GM11168 (cell line): ENCODE data around the gene TLR6.

ENCODE experiments used
- in situ Hi-C: fragments of 300-500 bp; cut with MboI; formaldehyde crosslinking; loops from one replicate; pipeline ENCODE4 v1.12.0; 2022; ENCODE audit warnings: low sequenced_read_pairs; ENCODE audit not compliant: unreplicated experiment

Gene TLR6

GRCh38 chr4:38868059-38868960, 11.7 kb upstream of the TLR6 start:
- in situ Hi-C loops: no loop called here

- in situ Hi-C loops: no loop called here
Observed at GRCh38 chr4:38867478-38868058, 11.0 kb upstream of the TLR6 start, which contains the start of gene FAM114A1. Gene FAM114A1, plus strand, starts transcription at chr4:38867806. Its CDS starts 10,273 bp downstream, at chr4:38878079.

DNA sequence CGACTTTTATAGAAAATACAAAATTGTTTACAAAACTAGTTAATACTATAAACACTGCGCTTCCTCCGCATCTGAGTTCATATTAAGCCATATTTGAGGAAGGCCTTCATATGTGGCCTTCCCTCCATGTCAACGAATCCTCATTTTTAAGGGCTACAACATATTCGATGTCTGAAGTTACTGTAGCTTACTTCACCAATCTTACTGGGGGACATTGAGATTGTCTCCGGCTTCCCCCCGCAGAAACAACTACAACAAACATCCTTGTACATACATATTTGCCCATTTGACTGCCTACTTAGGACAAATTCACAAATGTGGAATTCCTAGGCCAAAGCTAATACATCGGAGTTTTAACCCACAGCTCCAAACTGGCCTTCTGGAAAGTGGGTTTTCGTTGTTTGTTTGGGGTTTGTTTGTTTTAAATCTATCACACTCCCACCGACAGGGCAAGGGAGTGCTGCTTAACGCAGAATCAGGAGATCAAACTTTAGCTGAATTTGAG, 10.4 kb upstream of the TLR6 start:
- in situ Hi-C loops: no loop called here

GRCh38 chr4:38865445-38865844, 8.8 kb upstream of the TLR6 start:
- in situ Hi-C loops: no loop called here

DNA sequence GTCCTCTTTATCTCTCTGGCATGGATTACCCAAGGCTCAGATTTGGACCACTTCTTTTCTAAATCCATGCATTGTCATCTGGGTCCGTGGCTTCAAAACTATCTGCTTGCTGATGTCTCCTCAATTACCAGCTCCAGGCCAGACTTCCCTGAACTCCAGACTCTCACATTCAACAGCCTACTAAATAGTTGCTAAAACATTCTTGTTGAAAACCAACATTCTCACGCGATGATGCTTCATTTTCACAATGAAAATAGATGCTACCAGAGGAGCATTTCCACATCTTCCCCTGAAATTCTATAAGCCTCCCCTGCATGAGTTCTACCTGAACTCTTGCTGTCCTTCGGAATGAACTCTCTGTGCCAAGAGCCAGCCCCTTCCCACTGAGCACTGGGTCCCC, 5.2 kb upstream of the TLR6 start:
- in situ Hi-C loops: no loop called here

DNA sequence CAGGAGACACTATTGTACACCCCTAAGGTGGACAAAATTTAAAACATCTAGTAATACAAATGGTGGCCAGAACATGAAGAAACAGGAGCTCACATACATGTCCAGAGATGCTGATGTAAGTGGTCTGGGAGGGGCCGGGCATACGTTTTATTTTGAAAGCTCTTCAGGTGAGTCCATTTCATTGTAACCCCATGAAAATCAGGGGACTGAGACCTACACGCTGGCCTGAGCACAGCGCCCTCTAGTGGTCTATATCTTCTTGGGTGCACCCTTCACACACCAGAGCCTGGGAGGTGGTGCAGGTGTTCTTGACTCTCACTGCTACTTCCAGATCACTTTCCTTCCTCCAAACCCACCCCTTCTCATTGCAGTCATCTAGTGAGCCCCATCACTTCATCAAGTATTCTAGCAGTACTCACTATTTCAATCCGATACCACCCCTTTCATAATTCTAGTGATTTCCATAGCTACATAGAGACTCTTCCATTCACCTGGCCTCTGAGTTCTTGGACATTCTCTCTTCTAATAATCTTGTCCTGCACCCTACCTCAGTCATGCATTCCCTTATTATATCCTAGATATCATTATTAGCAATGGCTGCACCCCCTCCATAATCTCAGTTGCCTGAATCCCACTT, 4.3 kb upstream of the TLR6 start:
- in situ Hi-C loops: no loop called here

GRCh38 chr4:38859501-38859900, 2.9 kb upstream of the TLR6 start:
- in situ Hi-C loops: loop anchor here (5.0 to 10.0 kb wide), 2 partner anchors 55 to 102 kb away; partner anchors contain the start of gene TLR1

DNA sequence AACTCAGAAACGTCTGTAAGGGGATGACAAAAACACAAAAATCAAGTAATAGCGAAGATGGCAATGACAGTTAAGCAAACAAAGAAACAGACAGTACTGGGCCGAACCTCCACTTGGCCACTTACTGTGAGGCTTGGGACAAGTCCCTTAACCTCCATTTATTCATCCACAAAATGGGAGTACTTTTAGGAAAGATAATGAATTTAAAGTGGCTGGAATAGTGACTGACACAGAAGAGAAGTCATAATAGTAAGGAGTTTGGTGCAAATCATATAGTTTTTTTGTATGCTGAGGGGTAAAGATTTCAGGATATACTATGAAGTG, 1.4 kb upstream of the TLR6 start:
- in situ Hi-C loops: loop anchor here (5.0 to 10.0 kb wide), 2 partner anchors 53 to 101 kb away; partner anchors contain the start of gene TLR1

DNA sequence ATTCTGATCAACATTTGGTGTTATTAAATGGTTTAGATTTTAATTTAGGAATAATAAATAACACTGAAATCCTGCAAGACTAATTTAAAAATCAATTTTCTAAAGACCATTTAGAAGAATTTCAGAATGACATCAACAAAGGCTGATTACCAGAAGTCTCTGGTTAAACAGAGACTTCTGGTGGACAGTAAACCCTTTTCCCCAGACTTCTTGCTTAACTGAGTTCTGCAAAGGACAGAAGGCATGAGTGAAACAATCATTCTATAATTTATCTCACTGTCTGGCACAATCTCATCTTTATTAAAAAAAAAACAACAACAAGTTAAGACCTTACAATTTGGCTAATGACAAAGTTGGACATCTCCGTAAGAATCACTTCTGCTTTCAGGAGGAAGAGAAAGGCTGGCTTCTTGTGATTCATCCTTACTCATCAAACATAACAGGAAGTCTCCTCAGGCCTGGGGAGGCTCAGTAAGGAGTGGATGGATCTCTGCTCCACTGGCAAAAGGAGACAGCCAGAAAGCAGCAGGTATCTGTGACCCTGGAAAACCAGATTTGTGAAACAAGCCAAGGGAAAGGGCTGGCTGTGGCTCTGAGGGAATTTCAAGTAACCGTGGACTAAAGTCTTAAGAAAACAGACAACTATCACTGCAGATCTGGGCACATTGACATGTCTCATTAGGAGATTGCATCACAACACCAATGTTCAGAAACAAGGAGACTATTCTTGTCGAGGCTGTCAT, 908 bp upstream of the TLR6 start:
- in situ Hi-C loops: loop anchor here (5.0 to 10.0 kb wide), 2 partner anchors 53 to 100 kb away; partner anchors contain the start of gene TLR1

GRCh38 chr4:38856046-38856445, 571 bp downstream of the TLR6 start:
- in situ Hi-C loops: loop anchor here (5.0 to 10.0 kb wide), 2 partner anchors 51 to 99 kb away; partner anchors contain the start of gene TLR1

GRCh38 chr4:38855466-38855865, 1.2 kb downstream of the TLR6 start:
- in situ Hi-C loops: loop anchor here (5.0 to 10.0 kb wide), 2 partner anchors 51 to 98 kb away; partner anchors contain the start of gene TLR1

DNA sequence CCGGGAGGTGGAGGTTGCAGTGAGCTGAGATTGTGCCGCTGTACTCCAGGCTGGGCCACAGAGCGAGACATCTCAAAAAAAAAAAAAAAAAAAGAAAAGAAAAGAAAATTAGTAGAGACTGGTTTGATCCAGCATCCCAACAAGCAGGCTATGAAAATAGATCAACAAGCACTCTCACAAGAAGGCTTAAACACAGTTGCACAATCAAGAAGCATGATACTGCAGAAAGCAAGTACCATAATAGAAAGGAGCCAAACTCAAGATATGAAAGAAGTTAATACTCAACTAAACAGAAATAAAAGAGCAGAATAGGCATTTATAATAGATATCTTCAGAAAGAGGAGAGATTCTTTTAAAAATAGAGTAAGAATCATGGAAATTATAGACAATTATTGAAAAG, 10.6 kb downstream of the TLR6 start:
- in situ Hi-C loops: no loop called here

- in situ Hi-C loops: no loop called here
Observed at GRCh38 chr4:38842994-38843393, 13.6 kb downstream of the TLR6 start.

GRCh38 chr4:38837849-38838248, 18.8 kb downstream of the TLR6 start:
- in situ Hi-C loops: no loop called here

GRCh38 chr4:38837334-38837733, 19.3 kb downstream of the TLR6 start:
- in situ Hi-C loops: no loop called here

DNA sequence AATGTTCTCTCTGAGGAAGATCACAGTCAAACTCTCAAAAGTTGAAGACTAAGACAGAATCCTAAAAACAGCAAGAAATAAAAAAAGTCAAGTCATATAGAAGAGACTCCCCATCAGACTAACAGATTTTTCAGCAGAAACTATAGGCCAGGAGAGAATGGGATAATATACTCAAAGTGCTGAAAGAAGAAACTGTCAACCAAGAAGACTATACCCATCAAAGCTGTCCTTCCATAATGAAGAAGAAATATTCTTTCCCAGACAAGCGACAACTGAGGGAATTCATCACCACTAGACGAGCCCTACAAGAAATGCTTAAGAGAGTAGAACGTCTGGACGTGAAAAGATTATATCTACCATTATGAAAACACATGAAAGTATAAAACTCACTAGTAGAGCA, 22.0 kb downstream of the TLR6 start:
- in situ Hi-C loops: no loop called here

DNA sequence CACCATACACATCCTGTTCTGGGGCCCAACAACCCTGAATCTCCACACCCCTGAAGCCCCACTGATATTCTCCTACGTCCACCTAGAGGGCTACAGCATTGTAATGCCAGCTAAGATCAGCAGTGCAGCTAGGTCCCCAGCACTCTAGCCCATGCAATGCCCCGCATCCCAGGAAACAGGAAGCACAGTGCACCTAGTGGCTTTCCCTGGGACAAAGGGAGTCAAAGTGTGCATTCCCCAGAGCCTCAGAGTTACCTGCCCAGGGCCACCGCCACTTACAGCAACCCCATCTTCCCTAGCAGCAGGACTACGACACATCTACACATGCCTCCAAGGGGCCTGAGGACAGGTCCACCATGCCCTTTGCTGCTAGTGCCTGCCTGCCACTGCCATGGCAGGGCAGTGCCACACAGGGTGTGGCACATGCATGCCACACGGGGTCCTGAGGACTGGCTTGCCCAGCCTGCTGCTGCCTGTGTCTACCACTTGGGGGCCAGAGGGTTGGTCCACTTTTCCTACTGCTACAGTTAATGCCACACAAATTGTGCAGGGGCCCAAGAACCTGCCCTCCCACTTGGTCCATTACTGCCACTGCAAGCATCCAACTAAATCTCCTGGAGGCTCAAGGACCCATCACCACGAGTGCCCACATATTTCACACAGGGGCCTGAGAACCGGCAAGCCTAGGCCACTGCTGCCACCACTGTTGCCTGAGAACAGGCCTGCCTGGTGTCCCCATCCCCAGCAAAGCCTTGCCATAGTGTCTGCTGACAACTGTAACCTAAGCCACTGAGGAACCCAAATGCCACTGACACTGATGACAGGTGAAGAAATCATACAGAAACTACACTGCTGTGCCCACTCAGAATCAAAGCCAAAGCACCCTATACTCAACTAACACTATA, 23.7 kb downstream of the TLR6 start:
- in situ Hi-C loops: no loop called here

- in situ Hi-C loops: no loop called here
Observed at GRCh38 chr4:38832206-38832605, 24.4 kb downstream of the TLR6 start.

DNA sequence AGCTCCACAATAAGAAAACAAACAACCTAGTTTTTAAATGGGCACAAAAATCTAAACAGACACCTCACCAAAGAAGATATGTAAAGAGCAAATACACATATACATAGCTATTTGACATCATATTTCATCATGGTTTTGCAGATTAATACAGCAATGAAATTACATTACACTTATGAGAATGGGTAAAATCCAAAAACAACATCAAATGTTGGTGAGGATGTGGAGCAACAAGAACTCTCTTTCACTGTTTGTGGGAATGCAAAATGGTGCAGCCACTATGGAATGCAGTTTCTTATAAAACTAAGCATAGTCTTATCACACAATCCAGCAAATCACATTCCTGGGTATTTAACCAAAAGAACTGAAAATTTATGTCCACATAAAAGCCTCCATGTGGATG, 25.0 kb downstream of the TLR6 start:
- in situ Hi-C loops: no loop called here
